Endothelial cell of umbilical vein (primary cell): Measurements from ENCODE around the gene PPP1R7.

Experiments
- EZH2 ChIP-seq: IDR thresholded peaks from 2 replicates; pipeline ENCODE4 v1.6.1; 2012; ENCODE audit warnings: borderline replicate concordance, low read depth, mild to moderate bottlenecking, moderate library complexity, low read length, inconsistent platforms; ENCODE audit not compliant: severe bottlenecking
- FOS ChIP-seq: IDR thresholded peaks from 2 replicates; pipeline ENCODE4 v1.6.1; 2011; ENCODE audit warnings: mild to moderate bottlenecking, low read length, moderate library complexity, borderline replicate concordance; ENCODE audit not compliant: insufficient read depth
- GATA2 ChIP-seq: IDR thresholded peaks from 2 replicates; pipeline ENCODE4 v1.7.0; 2011; ENCODE audit warnings: low read depth, mild to moderate bottlenecking, moderate library complexity, mixed read lengths, low read length; ENCODE audit not compliant: insufficient read length, insufficient read depth
- JUN ChIP-seq: IDR thresholded peaks from 2 replicates; pipeline ENCODE4 v1.6.1; 2011; ENCODE audit warnings: borderline replicate concordance, low read depth; ENCODE audit not compliant: insufficient read length, insufficient read depth
- MYC ChIP-seq: IDR thresholded peaks from one replicate; pipeline ENCODE4 v1.6.1; 2011; ENCODE audit warnings: mild to moderate bottlenecking, low read depth, low read length
- POLR2A ChIP-seq: IDR thresholded peaks from 2 replicates; pipeline ENCODE4 v1.6.1; 2012; ENCODE audit warnings: low read depth, mild to moderate bottlenecking, control low read depth, low read length
- POLR2AphosphoS5 ChIP-seq: IDR thresholded peaks from 2 replicates; pipeline ENCODE4 v1.6.1; 2012; ENCODE audit warnings: low read depth, mild to moderate bottlenecking, control low read depth, low read length, moderate library complexity; ENCODE audit not compliant: insufficient read depth
- TF ChIP-seq, protein P1 (sequence below), 2 donors: IDR thresholded peaks; 1 replicate in 1 of 2; 2 replicates in 1 of 2; pipeline ENCODE4 v1.5.1; 2011; ENCODE audit warnings: low read length in 2 of 2, mild to moderate bottlenecking in 2 of 2, moderate library complexity in 2 of 2, control low read depth in 1 of 2, inconsistent platforms in 1 of 2, low read depth in 1 of 2; ENCODE audit not compliant: insufficient read depth in 1 of 2; ENCODE audit errors: extremely low read depth in 1 of 2
- TF ChIP-seq, protein P2 (sequence below): IDR thresholded peaks from 2 replicates; pipeline ENCODE4 v1.6.1; 2011; ENCODE audit not compliant: insufficient read depth, insufficient read length

DNA sequence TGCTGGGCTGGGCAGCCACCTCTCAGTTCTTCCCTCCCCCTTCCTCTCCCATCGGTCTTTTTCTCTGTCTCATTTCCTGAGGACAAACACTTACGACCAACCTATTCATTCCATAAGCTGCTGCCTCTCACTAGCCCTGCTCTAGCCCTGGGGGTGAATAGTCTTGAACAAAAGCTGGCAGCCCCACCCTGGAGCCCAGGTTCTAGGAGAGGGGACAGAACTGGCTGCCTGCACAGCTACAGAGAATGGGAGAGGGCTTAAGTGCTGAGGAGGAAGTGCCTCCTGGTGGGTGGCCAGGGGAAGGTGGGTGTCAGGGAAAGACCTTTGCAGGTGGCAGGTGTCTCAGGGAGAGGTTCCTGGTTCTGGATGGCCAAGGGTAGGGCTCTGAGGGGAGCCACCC is 61.0 kb downstream of the PPP1R7 start:
- TF ChIP-seq GATA2 (no peak), POLR2AphosphoS5 (no peak), FOS (no peak), POLR2A (no peak), MYC (no peak), EZH2 (no peak), JUN (no peak)
- TF ChIP-seq, protein P1, sequence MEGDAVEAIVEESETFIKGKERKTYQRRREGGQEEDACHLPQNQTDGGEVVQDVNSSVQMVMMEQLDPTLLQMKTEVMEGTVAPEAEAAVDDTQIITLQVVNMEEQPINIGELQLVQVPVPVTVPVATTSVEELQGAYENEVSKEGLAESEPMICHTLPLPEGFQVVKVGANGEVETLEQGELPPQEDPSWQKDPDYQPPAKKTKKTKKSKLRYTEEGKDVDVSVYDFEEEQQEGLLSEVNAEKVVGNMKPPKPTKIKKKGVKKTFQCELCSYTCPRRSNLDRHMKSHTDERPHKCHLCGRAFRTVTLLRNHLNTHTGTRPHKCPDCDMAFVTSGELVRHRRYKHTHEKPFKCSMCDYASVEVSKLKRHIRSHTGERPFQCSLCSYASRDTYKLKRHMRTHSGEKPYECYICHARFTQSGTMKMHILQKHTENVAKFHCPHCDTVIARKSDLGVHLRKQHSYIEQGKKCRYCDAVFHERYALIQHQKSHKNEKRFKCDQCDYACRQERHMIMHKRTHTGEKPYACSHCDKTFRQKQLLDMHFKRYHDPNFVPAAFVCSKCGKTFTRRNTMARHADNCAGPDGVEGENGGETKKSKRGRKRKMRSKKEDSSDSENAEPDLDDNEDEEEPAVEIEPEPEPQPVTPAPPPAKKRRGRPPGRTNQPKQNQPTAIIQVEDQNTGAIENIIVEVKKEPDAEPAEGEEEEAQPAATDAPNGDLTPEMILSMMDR (IDR thresholded peaks at IDR 0.05; ENCODE audit: extremely low read depth in 1 of 2, insufficient read depth in 1 of 2, low read depth in 1 of 2, low read length in 2 of 2) = no peak
- TF ChIP-seq, protein P2, sequence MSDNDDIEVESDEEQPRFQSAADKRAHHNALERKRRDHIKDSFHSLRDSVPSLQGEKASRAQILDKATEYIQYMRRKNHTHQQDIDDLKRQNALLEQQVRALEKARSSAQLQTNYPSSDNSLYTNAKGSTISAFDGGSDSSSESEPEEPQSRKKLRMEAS = no peak
